22Rv1 (cell line): Measurements from ENCODE around the gene KIF6.

Experiments
- ZFX ChIP-seq: fragments of 450-650 bp; IDR thresholded peaks from 2 replicates; pipeline ENCODE4 v1.6.1; 2017; ENCODE audit warnings: antibody characterized with exemption, borderline replicate concordance
- TF ChIP-seq, protein P1 (sequence below): fragments of 450-650 bp; IDR thresholded peaks from 2 replicates; pipeline ENCODE4 v1.5.1; 2017; ENCODE audit warnings: mild to moderate bottlenecking

DNA sequence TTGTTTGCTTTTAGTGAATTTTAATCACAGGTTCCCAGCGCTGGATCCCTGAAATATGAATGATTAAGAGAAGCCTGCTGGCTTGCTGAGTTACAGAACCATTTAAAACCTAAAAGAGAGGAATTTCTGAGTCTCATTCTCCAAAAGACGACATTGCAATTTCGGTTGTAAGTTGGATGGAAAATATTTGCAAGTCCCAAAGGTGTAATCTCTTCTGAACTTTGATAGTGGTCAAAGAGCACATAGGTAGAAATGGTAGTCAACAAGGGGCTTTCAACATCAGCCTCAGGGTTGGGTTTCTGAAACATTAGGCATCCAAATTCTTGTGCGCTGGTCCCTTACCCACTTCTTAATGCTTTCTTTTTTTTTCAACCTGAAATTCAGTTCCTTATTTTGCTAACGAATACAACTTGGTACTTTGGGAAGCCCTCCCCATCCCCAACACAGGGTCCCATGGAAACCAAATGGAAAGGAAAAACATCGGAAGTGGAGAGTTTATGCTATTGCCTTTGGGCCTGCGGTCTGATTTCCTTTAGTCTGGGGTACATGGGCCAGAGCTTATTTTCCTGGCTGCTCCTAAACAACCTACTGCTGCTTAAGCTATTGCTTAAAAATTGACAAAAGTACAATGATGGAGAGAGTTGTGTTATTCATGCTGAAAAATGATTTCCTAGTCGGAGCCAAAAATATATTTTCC lies 285.7 kb downstream of the KIF6 start:
- TF ChIP-seq, protein P1, sequence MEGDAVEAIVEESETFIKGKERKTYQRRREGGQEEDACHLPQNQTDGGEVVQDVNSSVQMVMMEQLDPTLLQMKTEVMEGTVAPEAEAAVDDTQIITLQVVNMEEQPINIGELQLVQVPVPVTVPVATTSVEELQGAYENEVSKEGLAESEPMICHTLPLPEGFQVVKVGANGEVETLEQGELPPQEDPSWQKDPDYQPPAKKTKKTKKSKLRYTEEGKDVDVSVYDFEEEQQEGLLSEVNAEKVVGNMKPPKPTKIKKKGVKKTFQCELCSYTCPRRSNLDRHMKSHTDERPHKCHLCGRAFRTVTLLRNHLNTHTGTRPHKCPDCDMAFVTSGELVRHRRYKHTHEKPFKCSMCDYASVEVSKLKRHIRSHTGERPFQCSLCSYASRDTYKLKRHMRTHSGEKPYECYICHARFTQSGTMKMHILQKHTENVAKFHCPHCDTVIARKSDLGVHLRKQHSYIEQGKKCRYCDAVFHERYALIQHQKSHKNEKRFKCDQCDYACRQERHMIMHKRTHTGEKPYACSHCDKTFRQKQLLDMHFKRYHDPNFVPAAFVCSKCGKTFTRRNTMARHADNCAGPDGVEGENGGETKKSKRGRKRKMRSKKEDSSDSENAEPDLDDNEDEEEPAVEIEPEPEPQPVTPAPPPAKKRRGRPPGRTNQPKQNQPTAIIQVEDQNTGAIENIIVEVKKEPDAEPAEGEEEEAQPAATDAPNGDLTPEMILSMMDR, result no peak
- no peak for TF ChIP-seq ZFX
